Endothelial cell (in vitro differentiated cells): ENCODE data around the gene IMPDH1. TPM values are rescaled to one million over a fixed set of nuclear protein-coding genes. Genes with fewer than 3 reads are reported as not detected.

Experiments used
- DNase-seq: peaks from one replicate; pipeline ENCODE4 v3.0.0; 2021; ENCODE audit warnings: low spot score
- H3K27ac Mint-ChIP-seq: one replicate; pipeline ENCODE4 v1.8.0; 2021; ENCODE audit warnings: mixed read lengths, inconsistent platforms; ENCODE audit not compliant: unreplicated experiment
- H3K27me3 Mint-ChIP-seq: one replicate; pipeline ENCODE4 v1.8.0; 2021; ENCODE audit warnings: mild to moderate bottlenecking, moderate library complexity, mixed read lengths, inconsistent platforms; ENCODE audit not compliant: unreplicated experiment
- H3K36me3 Mint-ChIP-seq: one replicate; pipeline ENCODE4 v1.8.0; 2021; ENCODE audit warnings: mild to moderate bottlenecking, low read depth, mixed read lengths, inconsistent platforms; ENCODE audit not compliant: unreplicated experiment
- H3K4me1 Mint-ChIP-seq: one replicate; pipeline ENCODE4 v1.8.0; 2021; ENCODE audit warnings: mild to moderate bottlenecking, mixed read lengths, inconsistent platforms; ENCODE audit not compliant: unreplicated experiment
- H3K4me3 Mint-ChIP-seq: one replicate; pipeline ENCODE4 v1.8.0; 2021; ENCODE audit warnings: mild to moderate bottlenecking, mixed read lengths, inconsistent platforms; ENCODE audit not compliant: unreplicated experiment
- H3K9me3 Mint-ChIP-seq: one replicate; pipeline ENCODE4 v1.8.0; 2021; ENCODE audit warnings: mixed read lengths, inconsistent platforms; ENCODE audit not compliant: unreplicated experiment
- total RNA-seq: library from RNA; stranded (reverse); fragmentation: NEBNext Ultra II Directional; extraction: Animal tissue kit (Norgen Biotek cat#: 25700); gene quantifications from one replicate; pipeline ENCODE4 v1.2.1, GENCODE V29; 2021; ENCODE audit not compliant: unreplicated experiment
- TF ChIP-seq, protein P1 (sequence below): fragments of 200-600 bp; sonication (generic); IDR thresholded peaks from one replicate; pipeline ENCODE4 v1.5.0; 2021; ENCODE audit warnings: antibody characterized with exemption; ENCODE audit not compliant: unreplicated experiment

Gene IMPDH1
- total RNA-seq, 1 donor from 2014 or later, result 7.5 TPM

DNA sequence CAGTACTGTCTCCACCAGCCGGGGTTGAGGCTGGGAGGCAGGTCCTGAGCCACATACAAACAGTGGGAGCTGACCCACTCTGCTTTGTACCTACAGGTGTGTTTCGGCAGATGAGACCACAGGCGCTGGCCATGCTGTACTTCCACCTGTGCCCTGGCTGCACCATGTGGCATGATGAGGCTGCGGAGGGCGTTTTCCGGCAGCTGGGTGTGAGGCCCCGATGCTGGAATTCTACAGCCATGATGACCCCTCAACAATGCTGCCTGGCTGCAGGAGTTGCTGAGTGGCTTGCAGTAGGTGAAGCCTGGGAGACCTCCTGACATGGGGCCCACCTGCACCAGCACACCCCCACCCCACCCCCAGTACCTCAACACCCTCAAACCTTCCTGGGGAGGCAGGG is 18.0 kb downstream of the IMPDH1 start:
- Mint-ChIP-seq H3K4me1 (no peaks in the 10 kb centered on the region), H3K36me3 (peaks cover 1% of the 10 kb centered on the region), H3K9me3 (no peaks in the 10 kb centered on the region), H3K4me3 (no peak overlapping the region), H3K27ac (no peak overlapping the region), H3K27me3 (peaks cover 6% of the 10 kb centered on the region)
- TF ChIP-seq, protein P1, sequence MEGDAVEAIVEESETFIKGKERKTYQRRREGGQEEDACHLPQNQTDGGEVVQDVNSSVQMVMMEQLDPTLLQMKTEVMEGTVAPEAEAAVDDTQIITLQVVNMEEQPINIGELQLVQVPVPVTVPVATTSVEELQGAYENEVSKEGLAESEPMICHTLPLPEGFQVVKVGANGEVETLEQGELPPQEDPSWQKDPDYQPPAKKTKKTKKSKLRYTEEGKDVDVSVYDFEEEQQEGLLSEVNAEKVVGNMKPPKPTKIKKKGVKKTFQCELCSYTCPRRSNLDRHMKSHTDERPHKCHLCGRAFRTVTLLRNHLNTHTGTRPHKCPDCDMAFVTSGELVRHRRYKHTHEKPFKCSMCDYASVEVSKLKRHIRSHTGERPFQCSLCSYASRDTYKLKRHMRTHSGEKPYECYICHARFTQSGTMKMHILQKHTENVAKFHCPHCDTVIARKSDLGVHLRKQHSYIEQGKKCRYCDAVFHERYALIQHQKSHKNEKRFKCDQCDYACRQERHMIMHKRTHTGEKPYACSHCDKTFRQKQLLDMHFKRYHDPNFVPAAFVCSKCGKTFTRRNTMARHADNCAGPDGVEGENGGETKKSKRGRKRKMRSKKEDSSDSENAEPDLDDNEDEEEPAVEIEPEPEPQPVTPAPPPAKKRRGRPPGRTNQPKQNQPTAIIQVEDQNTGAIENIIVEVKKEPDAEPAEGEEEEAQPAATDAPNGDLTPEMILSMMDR, result no peak
- DNase-seq, result no peak

DNA sequence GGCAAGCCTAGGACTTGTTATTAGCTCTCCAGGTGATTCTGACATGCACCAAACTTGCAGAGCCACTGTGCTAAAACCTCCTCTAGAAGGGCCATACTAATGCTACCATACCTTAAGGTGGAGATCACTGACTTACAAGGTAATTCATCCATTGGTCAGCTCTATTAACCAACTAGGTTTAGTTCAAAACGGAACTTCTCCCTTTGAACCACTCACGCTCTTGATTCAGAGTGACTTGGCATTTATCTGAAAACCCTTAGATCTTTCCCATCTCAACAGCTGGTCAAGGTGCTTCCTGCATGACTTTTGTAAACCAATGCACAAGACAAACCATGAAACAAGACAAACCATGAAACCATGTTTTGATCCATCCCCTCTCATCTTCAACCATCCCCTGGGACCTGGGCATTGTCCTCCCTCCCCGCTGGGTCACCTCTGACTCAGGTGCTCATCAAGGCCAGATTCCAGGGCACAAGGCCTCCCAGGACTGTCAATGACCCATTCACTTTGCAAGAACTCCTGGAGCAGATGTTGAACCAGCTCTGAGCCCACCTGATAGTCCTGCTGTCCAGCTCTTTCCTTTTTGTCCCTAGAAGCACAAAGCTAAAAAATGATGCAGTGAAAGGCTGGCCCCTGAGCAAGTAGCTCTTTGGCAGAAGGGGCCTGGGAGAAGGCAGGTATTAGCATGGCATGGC is 18.8 kb downstream of the IMPDH1 start:
- Mint-ChIP-seq H3K4me3 (no peak overlapping the region), H3K27ac (no peak overlapping the region), H3K27me3 (peaks cover 3% of the 10 kb centered on the region), H3K4me1 (no peaks in the 10 kb centered on the region), H3K36me3 (no peaks in the 10 kb centered on the region), H3K9me3 (no peaks in the 10 kb centered on the region)
- no peak for DNase-seq
- TF ChIP-seq, protein P1, result no peak

DNA sequence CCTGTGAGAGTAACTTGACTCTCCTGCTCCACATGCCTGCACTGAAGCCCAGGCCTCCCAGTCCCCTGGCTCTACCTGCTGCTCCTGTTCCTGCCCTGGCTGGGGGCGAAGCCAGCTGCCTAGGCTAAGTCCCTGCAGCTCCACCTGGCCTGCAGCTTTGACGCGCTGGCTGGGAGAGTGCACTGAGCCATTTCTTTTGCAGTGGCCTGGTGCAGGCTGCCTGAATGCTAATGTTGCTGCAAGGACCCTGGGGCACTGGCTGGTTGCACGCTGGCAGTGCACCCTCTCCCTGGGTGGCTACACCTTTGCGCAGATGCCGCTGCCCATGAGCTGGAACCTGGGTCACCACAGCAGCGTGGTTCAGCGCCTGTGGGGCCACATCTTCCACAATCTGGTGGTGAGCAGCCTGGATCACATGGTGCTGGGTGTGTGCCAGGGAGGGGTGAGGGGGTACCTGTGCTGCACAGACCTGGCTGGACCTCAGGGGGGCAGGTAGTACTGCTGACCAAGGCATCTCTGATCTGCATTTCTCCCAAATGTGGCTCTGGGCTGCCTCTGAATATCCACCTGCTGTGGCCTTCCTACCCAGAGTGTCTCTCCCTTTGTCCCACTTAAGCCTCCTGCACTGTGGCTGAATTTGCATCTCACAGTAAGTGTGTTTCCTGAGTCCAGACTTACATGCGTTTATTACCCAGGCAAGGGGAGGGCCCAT is 20.0 kb downstream of the IMPDH1 start:
- TF ChIP-seq, protein P1, result no peak
- Mint-ChIP-seq H3K27ac (no peak overlapping the region), H3K9me3 (no peaks in the 10 kb centered on the region), H3K4me3 (no peak overlapping the region), H3K27me3 (peaks cover 11% of the 10 kb centered on the region), H3K36me3 (no peaks in the 10 kb centered on the region), H3K4me1 (no peaks in the 10 kb centered on the region)
- no peak for DNase-seq

DNA sequence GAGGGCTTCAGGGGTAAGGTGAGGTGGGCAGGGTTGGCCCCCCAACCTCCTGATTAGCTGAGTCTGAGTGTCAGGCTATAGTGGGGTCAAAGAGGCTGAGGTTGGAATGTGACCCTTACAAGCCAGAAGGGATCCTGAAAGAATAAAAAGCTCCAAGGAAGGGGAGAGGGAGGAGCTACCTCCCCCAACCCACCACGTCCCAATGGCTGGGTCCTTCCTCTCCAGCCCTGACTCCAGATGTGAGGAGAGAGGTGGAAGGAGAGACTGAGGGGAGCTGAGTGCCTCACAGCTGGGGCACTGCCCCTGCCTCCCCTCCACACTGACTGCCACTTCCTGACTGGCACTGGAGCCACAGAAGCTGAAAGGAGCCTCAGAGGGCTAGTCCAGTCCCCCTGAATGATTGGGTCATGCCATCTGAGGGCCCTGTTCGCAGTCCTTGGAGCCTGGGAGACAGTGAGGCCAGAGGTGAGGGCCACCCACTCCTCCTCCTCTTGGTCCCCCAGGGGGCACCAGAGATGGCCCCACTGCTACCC is 20.6 kb downstream of the IMPDH1 start:
- H3K27me3 Mint-ChIP-seq, result peaks cover 11% of the 10 kb centered on the region
- no peak overlapping the region for H3K27ac Mint-ChIP-seq
- H3K4me3 Mint-ChIP-seq, result no peak overlapping the region
- DNase-seq, result no peak
- no peaks in the 10 kb centered on the region for H3K36me3 Mint-ChIP-seq
- no peaks in the 10 kb centered on the region for H3K4me1 Mint-ChIP-seq
- H3K9me3 Mint-ChIP-seq, result no peaks in the 10 kb centered on the region
- TF ChIP-seq, protein P1, result no peak

DNA sequence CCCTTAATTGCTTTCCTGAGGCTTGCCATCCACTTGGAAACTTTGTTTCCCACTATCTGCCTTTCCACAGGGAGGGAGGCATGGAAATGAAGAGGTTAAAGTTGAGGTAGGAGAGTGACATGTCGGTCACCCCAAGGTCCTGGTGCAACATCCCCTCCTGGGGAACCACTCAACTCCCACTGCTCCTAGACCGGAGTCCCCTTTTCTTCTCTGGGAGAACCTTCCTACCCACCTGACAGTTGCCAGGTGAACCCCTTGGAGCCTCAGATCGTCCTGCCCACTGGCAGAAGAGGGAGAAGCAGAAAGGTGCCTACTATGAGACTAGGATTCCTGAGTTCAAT is 21.7 kb downstream of the IMPDH1 start:
- TF ChIP-seq, protein P1, result no peak
- Mint-ChIP-seq H3K27me3 (peaks cover 11% of the 10 kb centered on the region), H3K4me3 (no peak overlapping the region), H3K4me1 (no peaks in the 10 kb centered on the region), H3K27ac (peak overlapping the region; percentile 59), H3K9me3 (no peaks in the 10 kb centered on the region), H3K36me3 (no peaks in the 10 kb centered on the region)
- DNase-seq, result no peak
